Endodermal cell (in vitro differentiated cells): ENCODE results near the gene USP13. TPM values are rescaled to one million over a fixed set of nuclear protein-coding genes. Genes with fewer than 3 reads are reported as not detected.
"Not testable (repeated sequence)": the region's sequence is repeated elsewhere in the genome, so short reads cannot be mapped to it uniquely, and the experiment has no call there.

Experiments used
- DNase-seq: peaks from one replicate; pipeline ENCODE4 v3.0.0-alpha.2; 2017
- H3K27ac ChIP-seq: 2 replicates; pipeline ENCODE4 v1.5.1; 2013; ENCODE audit warnings: mild to moderate bottlenecking, low read depth, low read length, moderate library complexity
- H3K27me3 ChIP-seq: 2 replicates; pipeline ENCODE4 v1.6.1; 2013; ENCODE audit warnings: mild to moderate bottlenecking, low read length, moderate library complexity; ENCODE audit not compliant: insufficient read depth, control insufficient read depth, poor library complexity, severe bottlenecking
- H3K36me3 ChIP-seq: 2 replicates; pipeline ENCODE4 v1.7.0; 2013; ENCODE audit warnings: mild to moderate bottlenecking, low read length, moderate library complexity; ENCODE audit not compliant: control insufficient read depth, insufficient read depth
- H3K4me1 ChIP-seq: one replicate; pipeline ENCODE4 v1.7.0; 2013; ENCODE audit warnings: low read length; ENCODE audit not compliant: control insufficient read depth, insufficient read depth
- H3K4me3 ChIP-seq: 2 replicates; pipeline ENCODE4 v1.5.1; 2013; ENCODE audit warnings: mild to moderate bottlenecking, low read length, moderate library complexity
- H3K9ac ChIP-seq: 2 replicates; pipeline ENCODE4 v1.6.1; 2013; ENCODE audit warnings: mild to moderate bottlenecking, low read length, moderate library complexity; ENCODE audit not compliant: poor library complexity, severe bottlenecking; ENCODE audit errors: extremely low read depth
- H3K9me3 ChIP-seq: 2 replicates; pipeline ENCODE4 v1.6.1; 2013; ENCODE audit warnings: mild to moderate bottlenecking, low read length, moderate library complexity; ENCODE audit not compliant: control insufficient read depth
- H3K27ac Mint-ChIP-seq: 2 replicates; pipeline ENCODE4 v1.8.0; 2020; ENCODE audit warnings: mixed read lengths
- H3K27me3 Mint-ChIP-seq: 2 replicates; pipeline ENCODE4 v1.8.0; 2021; ENCODE audit warnings: mild to moderate bottlenecking, mixed read lengths; ENCODE audit not compliant: insufficient read depth
- H3K36me3 Mint-ChIP-seq: 2 replicates; pipeline ENCODE4 v1.8.0; 2020; ENCODE audit warnings: low read depth, mixed read lengths
- H3K4me1 Mint-ChIP-seq: 2 replicates; pipeline ENCODE4 v1.8.0; 2020; ENCODE audit warnings: mixed read lengths
- H3K4me3 Mint-ChIP-seq: 2 replicates; pipeline ENCODE4 v1.8.0; 2020; ENCODE audit warnings: mild to moderate bottlenecking, moderate library complexity, mixed read lengths
- H3K9me3 Mint-ChIP-seq: 2 replicates; pipeline ENCODE4 v1.8.0; 2020; ENCODE audit warnings: mild to moderate bottlenecking, mixed read lengths
- WGBS, 2 experiments: methylation state at CpG; one replicate each; pipeline versions ENCODE4 v1.1.5 to v1.1.7; 2013; ENCODE audit warnings: missing lambda C conversion rate in 2 of 2, mixed read lengths in 1 of 2; ENCODE audit not compliant: insufficient coverage in 1 of 2, insufficient read length in 1 of 2; 5-methylcytosine and 5-hydroxymethylcytosine counted together
- total RNA-seq, 2 donors: library from RNA; stranded (reverse); fragmentation: NEBNext Ultra II Directional in 1 of 2; extraction: Animal tissue kit (Norgen Biotek cat#: 25700) in 1 of 2; gene quantifications; 2 replicates in 1 of 2; 3 replicates in 1 of 2; pipeline ENCODE4 v1.2.1, GENCODE V29; 2021
- TF ChIP-seq, protein P1 (sequence below): fragments of 200-600 bp; sonication (generic); conservative IDR thresholded peaks from 2 replicates; pipeline ENCODE4 v1.5.0; 2021; ENCODE audit warnings: antibody characterized with exemption, mild to moderate bottlenecking

USP13 gene
- total RNA-seq, 2 donors from 2014 or later = 24.7 to 25.5 TPM

DNA sequence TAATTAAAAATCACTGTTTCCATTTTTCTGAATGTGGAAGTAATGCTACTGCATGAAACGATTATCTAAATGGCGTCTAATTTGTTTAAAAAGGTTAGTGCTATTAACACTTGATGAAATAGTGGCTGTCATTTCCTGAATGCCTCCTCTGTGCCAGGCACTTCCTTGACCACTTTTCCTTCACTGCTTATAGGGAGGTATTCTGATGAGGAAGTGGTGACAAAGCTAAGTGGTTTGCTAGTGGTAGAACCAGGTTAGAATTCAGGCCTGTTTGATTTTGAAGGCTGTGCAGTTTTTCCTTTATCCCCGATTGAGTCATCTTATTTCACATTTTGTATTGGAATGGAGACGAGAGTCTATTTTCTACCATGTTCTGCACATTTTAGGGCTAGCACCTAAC lies 119.0 kb downstream of the USP13 start:
- Mint-ChIP-seq H3K4me1 (peaks cover 22% of the 10 kb centered on the region), H3K36me3 (peaks cover 57% of the 10 kb centered on the region), H3K9me3 (peaks cover 27% of the 10 kb centered on the region), H3K27ac (peak overlapping the region; percentile 20), H3K4me3 (no peak overlapping the region), H3K27me3 (no peaks in the 10 kb centered on the region)
- no peaks in the 10 kb centered on the region for H3K4me1 ChIP-seq
- WGBS, 2 experiments = 90 to 94% methylated on average over 4 of the region's 4 CpGs
- peaks cover 51% of the 10 kb centered on the region for H3K36me3 ChIP-seq
- H3K9ac ChIP-seq = no peak overlapping the region
- no peak for DNase-seq
- H3K9me3 ChIP-seq = peaks cover 29% of the 10 kb centered on the region
- no peak overlapping the region for H3K4me3 ChIP-seq
- H3K27me3 ChIP-seq = no peaks in the 10 kb centered on the region
- no peak overlapping the region for H3K27ac ChIP-seq
- TF ChIP-seq, protein P1, sequence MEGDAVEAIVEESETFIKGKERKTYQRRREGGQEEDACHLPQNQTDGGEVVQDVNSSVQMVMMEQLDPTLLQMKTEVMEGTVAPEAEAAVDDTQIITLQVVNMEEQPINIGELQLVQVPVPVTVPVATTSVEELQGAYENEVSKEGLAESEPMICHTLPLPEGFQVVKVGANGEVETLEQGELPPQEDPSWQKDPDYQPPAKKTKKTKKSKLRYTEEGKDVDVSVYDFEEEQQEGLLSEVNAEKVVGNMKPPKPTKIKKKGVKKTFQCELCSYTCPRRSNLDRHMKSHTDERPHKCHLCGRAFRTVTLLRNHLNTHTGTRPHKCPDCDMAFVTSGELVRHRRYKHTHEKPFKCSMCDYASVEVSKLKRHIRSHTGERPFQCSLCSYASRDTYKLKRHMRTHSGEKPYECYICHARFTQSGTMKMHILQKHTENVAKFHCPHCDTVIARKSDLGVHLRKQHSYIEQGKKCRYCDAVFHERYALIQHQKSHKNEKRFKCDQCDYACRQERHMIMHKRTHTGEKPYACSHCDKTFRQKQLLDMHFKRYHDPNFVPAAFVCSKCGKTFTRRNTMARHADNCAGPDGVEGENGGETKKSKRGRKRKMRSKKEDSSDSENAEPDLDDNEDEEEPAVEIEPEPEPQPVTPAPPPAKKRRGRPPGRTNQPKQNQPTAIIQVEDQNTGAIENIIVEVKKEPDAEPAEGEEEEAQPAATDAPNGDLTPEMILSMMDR = no peak

DNA sequence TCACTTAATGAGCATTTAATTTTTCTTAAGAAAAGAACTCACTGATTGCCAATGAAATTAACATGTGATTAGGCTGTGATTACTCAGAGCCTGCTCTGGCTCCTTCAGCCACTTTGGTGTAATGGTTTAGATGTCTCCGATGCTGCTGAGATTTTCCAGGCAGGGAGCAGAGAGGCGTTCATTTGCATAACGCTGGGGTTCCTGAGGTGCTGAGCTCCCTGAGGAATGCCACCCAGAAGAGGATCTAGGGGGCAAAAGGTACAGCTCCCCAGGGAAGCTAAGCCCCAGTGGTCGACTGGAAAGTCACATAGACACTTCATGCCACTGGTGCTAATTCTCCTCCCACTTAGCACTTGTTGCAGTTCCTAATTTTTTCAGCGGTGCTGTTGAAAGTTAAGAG lies 119.5 kb downstream of the USP13 start:
- H3K27me3 Mint-ChIP-seq = no peaks in the 10 kb centered on the region
- peak; percentile 49 for DNase-seq
- no peak overlapping the region for H3K27ac ChIP-seq
- peaks cover 22% of the 10 kb centered on the region for H3K4me1 Mint-ChIP-seq
- peaks cover 31% of the 10 kb centered on the region for H3K9me3 Mint-ChIP-seq
- peaks cover 48% of the 10 kb centered on the region for H3K36me3 ChIP-seq
- no peak overlapping the region for H3K4me3 ChIP-seq
- no peaks in the 10 kb centered on the region for H3K27me3 ChIP-seq
- H3K36me3 Mint-ChIP-seq = peaks cover 61% of the 10 kb centered on the region
- peaks cover 31% of the 10 kb centered on the region for H3K9me3 ChIP-seq
- no peak overlapping the region for H3K9ac ChIP-seq
- peak overlapping the region; percentile 20 for H3K27ac Mint-ChIP-seq
- H3K4me3 Mint-ChIP-seq = no peak overlapping the region
- TF ChIP-seq, protein P1 = no peak
- 60 to 68% methylated on average over 5 of the region's 5 CpGs for WGBS, 2 experiments
- no peaks in the 10 kb centered on the region for H3K4me1 ChIP-seq

DNA sequence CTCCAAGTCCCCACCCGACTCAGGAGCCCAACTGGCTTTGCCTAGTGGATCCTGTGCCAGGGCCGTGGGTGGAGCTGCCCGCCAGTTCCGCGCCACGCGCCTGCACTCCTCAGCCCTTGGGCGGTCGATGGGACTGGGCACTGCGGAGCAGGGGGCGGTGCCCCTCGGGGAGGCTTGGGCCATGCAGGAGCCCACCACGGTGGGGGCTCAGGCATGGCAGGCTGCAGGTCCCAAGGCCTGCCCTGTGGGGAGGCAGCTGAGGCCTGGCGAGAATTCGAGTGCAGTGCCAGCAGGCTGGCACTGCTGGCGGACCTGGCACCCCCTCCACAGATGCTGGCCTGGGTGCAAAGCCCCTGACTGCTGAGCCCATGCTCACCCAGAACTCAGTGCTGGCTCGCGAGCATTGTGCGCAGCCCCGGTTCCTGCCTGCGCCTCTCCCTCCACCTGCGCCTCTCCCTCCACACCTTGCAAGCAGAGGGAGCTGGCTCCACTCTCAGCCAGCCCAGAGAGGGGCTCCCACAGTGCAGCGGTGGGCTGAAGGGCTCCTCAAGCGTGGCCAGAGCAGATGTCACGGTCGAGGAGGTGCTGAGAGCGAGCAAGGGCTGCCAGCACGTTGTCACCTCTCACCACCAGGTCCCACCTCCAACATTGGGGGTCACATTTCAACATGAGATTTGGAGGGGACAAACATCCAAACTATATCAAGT lies 122.7 kb downstream of the USP13 start:
- H3K27me3 ChIP-seq = no peaks in the 10 kb centered on the region
- no peak overlapping the region for H3K4me3 ChIP-seq
- peaks cover 76% of the 10 kb centered on the region for H3K36me3 Mint-ChIP-seq
- TF ChIP-seq, protein P1 = no peak
- WGBS, 2 experiments = 95 to 98% methylated on average over 10 to 28 of the region's 28 CpGs
- no peak overlapping the region for H3K4me3 Mint-ChIP-seq
- no peak for DNase-seq
- H3K9me3 ChIP-seq = peaks cover 31% of the 10 kb centered on the region
- H3K9me3 Mint-ChIP-seq = peaks cover 31% of the 10 kb centered on the region
- no peak overlapping the region for H3K27ac ChIP-seq
- no peaks in the 10 kb centered on the region for H3K27me3 Mint-ChIP-seq
- H3K27ac Mint-ChIP-seq = no peak overlapping the region
- H3K36me3 ChIP-seq = peaks cover 54% of the 10 kb centered on the region
- no peak overlapping the region for H3K9ac ChIP-seq
- H3K4me1 Mint-ChIP-seq = peaks cover 20% of the 10 kb centered on the region
- H3K4me1 ChIP-seq = no peaks in the 10 kb centered on the region

DNA sequence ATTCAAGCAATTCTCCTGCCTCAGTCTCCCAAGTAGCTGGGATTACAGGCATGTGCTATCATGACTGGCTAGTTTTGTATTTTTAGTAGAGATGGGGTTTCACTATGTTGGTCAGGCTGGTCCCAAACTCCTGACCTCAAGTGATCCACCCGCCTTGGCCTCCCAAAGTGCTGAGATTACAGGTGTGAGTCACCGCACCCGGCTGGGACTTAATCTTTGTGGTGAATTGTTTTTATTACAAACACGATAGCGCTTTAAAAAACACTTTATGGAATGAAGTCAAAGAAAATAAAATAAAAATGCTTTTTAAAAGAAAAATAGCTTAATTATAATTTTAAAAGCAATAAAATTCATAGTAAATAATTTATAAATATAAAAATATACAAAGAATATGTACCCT lies 130.0 kb downstream of the USP13 start:
- H3K36me3 ChIP-seq = peaks cover 43% of the 10 kb centered on the region
- not testable (repeated sequence) for H3K9me3 ChIP-seq, DNase-seq, H3K4me1 Mint-ChIP-seq, H3K4me1 ChIP-seq, H3K4me3 ChIP-seq, H3K4me3 Mint-ChIP-seq, H3K27me3 Mint-ChIP-seq, H3K9ac ChIP-seq, H3K27ac Mint-ChIP-seq, H3K9me3 Mint-ChIP-seq, H3K27me3 ChIP-seq, H3K27ac ChIP-seq
- peaks cover 61% of the 10 kb centered on the region for H3K36me3 Mint-ChIP-seq
- WGBS, 2 experiments = 89% methylated on average over 5 of the region's 5 CpGs; no CpG with 5 or more reads in 1 of the 2 experiments
